WTC11 (cell line): ENCODE measurements around the gene CFAP97.

ENCODE experiments used
- NR1H2 ChIP-seq: sonication (generic); formaldehyde crosslinking; IDR thresholded peaks from 2 replicates; pipeline ENCODE4 v1.9.0; 2021; ENCODE audit warnings: mild to moderate bottlenecking, moderate library complexity, missing genetic modification reagents
- ZNF232 ChIP-seq: sonication (generic); formaldehyde crosslinking; IDR thresholded peaks from 2 replicates; pipeline ENCODE4 v1.8.0; 2022; ENCODE audit warnings: mild to moderate bottlenecking, missing genetic modification reagents
- TF ChIP-seq, protein P1 (sequence below): fragments of 200-600 bp; IDR thresholded peaks from 2 replicates; pipeline ENCODE4 v1.8.0; 2022; ENCODE audit warnings: antibody characterized with exemption

DNA sequence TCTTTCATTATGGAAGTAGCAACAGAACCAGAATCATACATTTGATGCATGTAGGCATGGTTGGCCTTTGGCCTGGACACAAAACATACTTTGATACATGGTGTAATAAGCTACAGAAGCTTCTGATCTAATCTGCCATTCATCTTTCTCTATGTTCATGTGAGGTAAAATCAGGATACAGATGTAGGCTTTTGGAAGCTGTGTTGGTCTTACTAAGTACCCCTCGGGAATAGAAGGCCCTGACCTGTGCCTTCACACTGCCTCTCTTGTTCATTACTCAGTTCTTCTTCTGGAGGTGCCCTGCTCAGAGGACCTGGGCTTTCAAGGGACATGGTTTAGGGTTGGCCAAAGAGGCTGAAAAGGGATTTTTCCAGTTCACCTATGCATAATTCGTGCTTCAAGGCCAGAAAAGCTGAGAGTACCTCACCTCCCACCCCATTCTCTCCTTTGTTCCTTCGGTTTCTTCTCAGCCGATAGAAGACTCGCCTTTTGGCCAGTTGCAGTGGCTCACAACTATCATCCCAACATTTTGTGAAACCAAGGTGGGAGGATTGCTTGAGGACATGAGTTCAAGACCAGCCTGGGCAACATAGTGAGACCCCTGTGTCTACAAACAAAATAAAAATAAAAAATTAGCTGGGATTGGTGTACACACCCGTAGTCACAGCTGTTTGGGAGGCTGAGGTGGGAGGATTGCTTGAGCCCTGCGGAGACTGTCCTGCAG lies 31.5 kb upstream of the CFAP97 start:
- TF ChIP-seq, protein P1, sequence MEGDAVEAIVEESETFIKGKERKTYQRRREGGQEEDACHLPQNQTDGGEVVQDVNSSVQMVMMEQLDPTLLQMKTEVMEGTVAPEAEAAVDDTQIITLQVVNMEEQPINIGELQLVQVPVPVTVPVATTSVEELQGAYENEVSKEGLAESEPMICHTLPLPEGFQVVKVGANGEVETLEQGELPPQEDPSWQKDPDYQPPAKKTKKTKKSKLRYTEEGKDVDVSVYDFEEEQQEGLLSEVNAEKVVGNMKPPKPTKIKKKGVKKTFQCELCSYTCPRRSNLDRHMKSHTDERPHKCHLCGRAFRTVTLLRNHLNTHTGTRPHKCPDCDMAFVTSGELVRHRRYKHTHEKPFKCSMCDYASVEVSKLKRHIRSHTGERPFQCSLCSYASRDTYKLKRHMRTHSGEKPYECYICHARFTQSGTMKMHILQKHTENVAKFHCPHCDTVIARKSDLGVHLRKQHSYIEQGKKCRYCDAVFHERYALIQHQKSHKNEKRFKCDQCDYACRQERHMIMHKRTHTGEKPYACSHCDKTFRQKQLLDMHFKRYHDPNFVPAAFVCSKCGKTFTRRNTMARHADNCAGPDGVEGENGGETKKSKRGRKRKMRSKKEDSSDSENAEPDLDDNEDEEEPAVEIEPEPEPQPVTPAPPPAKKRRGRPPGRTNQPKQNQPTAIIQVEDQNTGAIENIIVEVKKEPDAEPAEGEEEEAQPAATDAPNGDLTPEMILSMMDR: no peak
- TF ChIP-seq ZNF232 (CRISPR knock-in tag): no peak
- TF ChIP-seq NR1H2: no peak
